Spleen (tissue), 11 donors: ENCODE measurements around the gene CTSE. TPM values are rescaled to one million over a fixed set of nuclear protein-coding genes. Genes with fewer than 3 reads are reported as not detected.

Experiments
- DNase-seq: peaks from one replicate; pipeline ENCODE4 v3.0.0-alpha.2; 2020
- H3K27ac ChIP-seq, 8 donors: fragments of 200-600 bp; sonication (generic) in 7 of 8; 1 replicate in 4 of 8; 2 replicates in 4 of 8; pipeline versions ENCODE4 v1.5.0 to v1.8.0; 2016 to 2021; ENCODE audit warnings: inconsistent platforms in 4 of 8, mild to moderate bottlenecking in 4 of 8, moderate library complexity in 1 of 8
- H3K27me3 ChIP-seq, 7 donors: fragments of 200-600 bp; sonication (generic) in 6 of 7; replicated peaks in 1 of 7; 1 replicate in 4 of 7; 2 replicates in 3 of 7; pipeline versions ENCODE4 v1.5.0 to v1.8.0; 2016 to 2021; ENCODE audit warnings: inconsistent platforms in 3 of 7, mild to moderate bottlenecking in 1 of 7
- H3K36me3 ChIP-seq, 6 donors: fragments of 200-600 bp; sonication (generic) in 5 of 6; 1 replicate in 4 of 6; 2 replicates in 2 of 6; pipeline versions ENCODE4 v1.5.0 to v1.8.0; 2016 to 2021; ENCODE audit warnings: inconsistent platforms in 2 of 6
- H3K4me1 ChIP-seq, 6 donors: fragments of 200-600 bp; sonication (generic) in 5 of 6; 1 replicate in 3 of 6; 2 replicates in 3 of 6; pipeline versions ENCODE4 v1.5.0 to v1.8.0; 2016 to 2021; ENCODE audit warnings: inconsistent platforms in 3 of 6
- H3K4me3 ChIP-seq, 8 donors: fragments of 200-600 bp; sonication (generic) in 7 of 8; 1 replicate in 4 of 8; 2 replicates in 4 of 8; pipeline versions ENCODE4 v1.5.0 to v1.8.0; 2016 to 2021; ENCODE audit warnings: inconsistent platforms in 4 of 8, mild to moderate bottlenecking in 4 of 8, moderate library complexity in 2 of 8
- H3K9me3 ChIP-seq, 8 donors: fragments of 200-600 bp; sonication (generic) in 7 of 8; 1 replicate in 4 of 8; 2 replicates in 4 of 8; pipeline versions ENCODE4 v1.5.0 to v1.8.0; 2016 to 2021; ENCODE audit warnings: inconsistent platforms in 4 of 8
- CTCF ChIP-seq, 11 experiments: fragments of 200-600 bp in 7 of 11; fragments of 450-650 bp in 4 of 11; sonication (generic) in 4 of 11; IDR thresholded peaks in 8 of 11; conservative IDR thresholded peaks in 3 of 11; 1 replicate in 7 of 11; 2 replicates in 4 of 11; pipeline versions ENCODE4 v1.4.0 to v1.8.0; 2016 to 2021; ENCODE audit warnings: antibody characterized with exemption in 11 of 11, inconsistent platforms in 4 of 11, mild to moderate bottlenecking in 1 of 11
- POLR2A ChIP-seq, 3 donors: fragments of 450-650 bp; IDR thresholded peaks; one replicate each; pipeline ENCODE4 v1.5.1; 2017; ENCODE audit warnings: antibody characterized with exemption in 3 of 3, mild to moderate bottlenecking in 1 of 3
- POLR2AphosphoS5 ChIP-seq, 3 donors: sonication (generic); formaldehyde crosslinking; IDR thresholded peaks; one replicate each; pipeline ENCODE4 v1.5.1; 2017; ENCODE audit warnings: antibody characterized with exemption in 3 of 3
- WGBS, 5 donors: extraction: QIAGEN DNeasy Blood & Tissue Kit in 3 of 5; methylation state at CpG; one replicate each; pipeline versions ENCODE4 v1.1.5 to v1.1.7; 2013 to 2018; 5-methylcytosine and 5-hydroxymethylcytosine counted together
- intact Hi-C: fragments of 100-400 bp; cut with DNase I; formaldehyde crosslinking; loops from one replicate; pipeline ENCODE4 v1.15.0; 2023; ENCODE audit warnings: low total_unique reads
- polyA plus RNA-seq, 3 donors: library from polyadenylated mRNA; stranded (reverse); fragments of 200-250 nt; gene quantifications; one replicate each; pipeline ENCODE4 v1.2.1, GENCODE V29; 2013
- total RNA-seq, 7 donors: library from RNA; depleted of rRNA in 3 of 7; stranded (reverse); fragments of >200 nt in 3 of 7; fragmentation: NEBNext Ultra II Directional in 4 of 7; extraction: Animal tissue kit (Norgen Biotek cat#: 25700) in 4 of 7; gene quantifications; one replicate each; pipeline versions ENCODE4 v1.1.0 to v1.2.1, GENCODE V29; 2016 to 2021
- donor health status: healthy with polysubstance abuse.
- donor health status: DM: no; HTN: no; CAD: no; lungs with moderate emphysema.
- donor health status: DM: no; HTN: no; CAD: no.
- donor health status: Bipolar disorder and iron deficiency.
- donor health status: healthy.
- donor health status: DM: no; HTN: no; CAD: no.
- donor health status: DM: yes; HTN: yes; CAD: no.

The CTSE gene
- total and polyA plus RNA-seq, 10 donors = 0.06 to 0.66 (median 0.11) TPM; not detected in 5

GRCh38 chr1:206013026-206013795, 10.5 kb downstream of the CTSE start:
- no peak for DNase-seq
- Histone ChIP-seq H3K27me3 (no peaks in the 10 kb centered on the region), H3K27ac (no peak overlapping the region), H3K36me3 (no peaks in the 10 kb centered on the region), H3K4me3 (no peak overlapping the region), H3K4me1 (peaks cover 0 to 22% (median 20%) of the 10 kb centered on the region in 6 donors), H3K9me3 (no peaks in the 10 kb centered on the region)
- intact Hi-C loops = no loop called here
- 36 to 67% (median 56%) methylated on average over 6 of the region's 6 CpGs for WGBS, 5 donors
- TF ChIP-seq CTCF (IDR thresholded peaks at IDR 0.05 in 8 of 11, conservative IDR thresholded peaks at IDR 0.05 in 3 of 11) (no peak), POLR2AphosphoS5 (IDR thresholded peaks at IDR 0.05) (no peak), POLR2A (IDR thresholded peaks at IDR 0.05) (no peak)

- H3K27me3 ChIP-seq = no peaks in the 10 kb centered on the region
- H3K36me3 ChIP-seq = no peaks in the 10 kb centered on the region
- DNase-seq = peak; percentile 92
- H3K4me3 ChIP-seq = peak overlapping the region in 1 of 8 donors; percentile 47
- TF ChIP-seq POLR2A (IDR thresholded peaks at IDR 0.05) (no peak), POLR2AphosphoS5 (IDR thresholded peaks at IDR 0.05) (peak in 2 of 3 donors; percentile 70 to 72), CTCF (IDR thresholded peaks at IDR 0.05 in 8 of 11, conservative IDR thresholded peaks at IDR 0.05 in 3 of 11) (peak in 5 of 11 experiments; percentile 23 to 41 (median 28))
- peaks cover 0 to 22% (median 20%) of the 10 kb centered on the region in 6 donors for H3K4me1 ChIP-seq
- H3K27ac ChIP-seq = peak overlapping the region in 7 of 8 donors; percentile 26 to 88 (median 74)
- intact Hi-C loops = no loop called here
- H3K9me3 ChIP-seq = no peaks in the 10 kb centered on the region
- 30 to 41% (median 31%) methylated on average over 17 of the region's 17 CpGs for WGBS, 5 donors
Observed at GRCh38 chr1:206012086-206012859, 11.4 kb downstream of the CTSE start.

GRCh38 chr1:206011057-206011456, 12.6 kb downstream of the CTSE start:
- no peaks in the 10 kb centered on the region for H3K27me3 ChIP-seq
- H3K9me3 ChIP-seq = no peaks in the 10 kb centered on the region
- peaks cover 0 to 22% (median 20%) of the 10 kb centered on the region in 6 donors for H3K4me1 ChIP-seq
- no peak overlapping the region for H3K27ac ChIP-seq
- H3K36me3 ChIP-seq = no peaks in the 10 kb centered on the region
- no peak overlapping the region for H3K4me3 ChIP-seq
- intact Hi-C loops = no loop called here
- no peak for DNase-seq
- 83 to 89% (median 87%) methylated on average over 8 of the region's 8 CpGs for WGBS, 5 donors
- TF ChIP-seq CTCF (IDR thresholded peaks at IDR 0.05 in 8 of 11, conservative IDR thresholded peaks at IDR 0.05 in 3 of 11) = no peak
- TF ChIP-seq POLR2AphosphoS5 (IDR thresholded peaks at IDR 0.05) = no peak
- TF ChIP-seq POLR2A (IDR thresholded peaks at IDR 0.05) = no peak

GRCh38 chr1:206010060-206010459, 13.6 kb downstream of the CTSE start:
- Histone ChIP-seq H3K27me3 (no peaks in the 10 kb centered on the region), H3K9me3 (no peaks in the 10 kb centered on the region), H3K36me3 (no peaks in the 10 kb centered on the region), H3K4me1 (peaks cover 0 to 22% (median 20%) of the 10 kb centered on the region in 6 donors), H3K4me3 (no peak overlapping the region), H3K27ac (no peak overlapping the region)
- DNase-seq = no peak
- TF ChIP-seq POLR2AphosphoS5 (IDR thresholded peaks at IDR 0.05) (no peak), CTCF (IDR thresholded peaks at IDR 0.05 in 8 of 11, conservative IDR thresholded peaks at IDR 0.05 in 3 of 11) (no peak), POLR2A (IDR thresholded peaks at IDR 0.05) (no peak)
- WGBS, 5 donors = 77 to 87% (median 80%) methylated on average over 5 of the region's 5 CpGs
- intact Hi-C loops = no loop called here
